Loucy (cell line): Measurements from ENCODE around the gene DNA2.
"Not testable (repeated sequence)": the region's sequence is repeated elsewhere in the genome, so short reads cannot be mapped to it uniquely, and the experiment has no call there.

Experiments
- H2AFZ ChIP-seq: fragments of 200-600 bp; sonication (generic); 2 replicates; pipeline ENCODE4 v1.6.0; 2016; ENCODE audit warnings: antibody characterized with exemption, mild to moderate bottlenecking, low read length, moderate library complexity
- H3F3A ChIP-seq: fragments of 200-600 bp; 2 replicates; pipeline ENCODE4 v1.6.0; 2016; ENCODE audit warnings: antibody characterized with exemption, low read depth, mild to moderate bottlenecking
- H3K27me3 ChIP-seq: fragments of 200-600 bp; sonication (generic); 2 replicates; pipeline ENCODE4 v1.6.1; 2014; ENCODE audit warnings: low read length, mild to moderate bottlenecking; ENCODE audit not compliant: insufficient read depth, poor library complexity, severe bottlenecking
- H3K36me3 ChIP-seq: fragments of 200-600 bp; sonication (generic); 2 replicates; pipeline ENCODE4 v1.6.1; 2016; ENCODE audit warnings: low read length; ENCODE audit not compliant: insufficient read depth
- H3K4me1 ChIP-seq: fragments of 200-600 bp; sonication (generic); 2 replicates; pipeline ENCODE4 v1.5.1; 2014; ENCODE audit warnings: low read length, mild to moderate bottlenecking; ENCODE audit not compliant: insufficient read depth, poor library complexity, severe bottlenecking
- H3K4me2 ChIP-seq: fragments of 200-600 bp; sonication (generic); 2 replicates; pipeline ENCODE4 v1.6.0; 2014; ENCODE audit warnings: antibody characterized with exemption, low read length, low read depth, mild to moderate bottlenecking; ENCODE audit not compliant: poor library complexity, severe bottlenecking
- H3K4me3 ChIP-seq: fragments of 200-600 bp; sonication (generic); 2 replicates; pipeline ENCODE4 v1.5.1; 2014; ENCODE audit warnings: low read length, mild to moderate bottlenecking, mixed read lengths; ENCODE audit not compliant: poor library complexity, severe bottlenecking
- H3K79me2 ChIP-seq: fragments of 200-600 bp; sonication (generic); 2 replicates; pipeline ENCODE4 v1.6.1; 2014; ENCODE audit warnings: low read length; ENCODE audit not compliant: insufficient read depth
- H3K9ac ChIP-seq: fragments of 200-600 bp; sonication (generic); 2 replicates; pipeline ENCODE4 v1.6.0; 2014; ENCODE audit warnings: mild to moderate bottlenecking, low read depth, low read length, moderate library complexity; ENCODE audit not compliant: poor library complexity, severe bottlenecking
- H3K9me2 ChIP-seq: fragments of 200-600 bp; sonication (generic); replicated peaks from 2 replicates; pipeline ENCODE4 v1.6.1; 2016; ENCODE audit warnings: low read depth, low read length, mixed read lengths
- H3K9me3 ChIP-seq: fragments of 200-600 bp; sonication (generic); 2 replicates; pipeline ENCODE4 v1.6.1; 2014; ENCODE audit warnings: mild to moderate bottlenecking, antibody characterized with exemption, low read length, low read depth; ENCODE audit not compliant: insufficient read depth
- H4K20me1 ChIP-seq: fragments of 200-600 bp; sonication (generic); 2 replicates; pipeline ENCODE4 v1.6.0; 2014; ENCODE audit warnings: antibody characterized with exemption, low read length, mild to moderate bottlenecking; ENCODE audit not compliant: insufficient read depth, poor library complexity, severe bottlenecking
- EZH2phosphoT487 ChIP-seq: fragments of 200-600 bp; IDR thresholded peaks from 2 replicates; pipeline ENCODE4 v1.6.1; 2018; ENCODE audit warnings: antibody characterized with exemption, mild to moderate bottlenecking, moderate library complexity, borderline replicate concordance
- TF ChIP-seq, protein P1 (sequence below): fragments of 200-600 bp; sonication (generic); conservative IDR thresholded peaks from 2 replicates; pipeline ENCODE4 v1.5.1; 2014; ENCODE audit warnings: mild to moderate bottlenecking, antibody characterized with exemption, low read length

The DNA2 gene

GRCh38 chr10:68463365-68464093, 8.2 kb downstream of the DNA2 start:
- Histone ChIP-seq H3K9me2 (no peaks in the 10 kb centered on the region), H3K79me2 (peaks cover 51% of the 10 kb centered on the region), H4K20me1 (peaks cover 9% of the 10 kb centered on the region), H3K4me1 (peaks cover 7% of the 10 kb centered on the region), H3K9me3 (no peaks in the 10 kb centered on the region), H3K9ac (no peak overlapping the region), H3K4me3 (no peak overlapping the region), H3K4me2 (no peak overlapping the region), H3K36me3 (peaks cover 63% of the 10 kb centered on the region; the same call in 1 of the 2 replicates), H3F3A (no peaks in the 10 kb centered on the region; the same call in 1 of the 2 replicates), H3K27me3 (no peaks in the 10 kb centered on the region), H2AFZ (no peak overlapping the region)
- TF ChIP-seq, protein P1, sequence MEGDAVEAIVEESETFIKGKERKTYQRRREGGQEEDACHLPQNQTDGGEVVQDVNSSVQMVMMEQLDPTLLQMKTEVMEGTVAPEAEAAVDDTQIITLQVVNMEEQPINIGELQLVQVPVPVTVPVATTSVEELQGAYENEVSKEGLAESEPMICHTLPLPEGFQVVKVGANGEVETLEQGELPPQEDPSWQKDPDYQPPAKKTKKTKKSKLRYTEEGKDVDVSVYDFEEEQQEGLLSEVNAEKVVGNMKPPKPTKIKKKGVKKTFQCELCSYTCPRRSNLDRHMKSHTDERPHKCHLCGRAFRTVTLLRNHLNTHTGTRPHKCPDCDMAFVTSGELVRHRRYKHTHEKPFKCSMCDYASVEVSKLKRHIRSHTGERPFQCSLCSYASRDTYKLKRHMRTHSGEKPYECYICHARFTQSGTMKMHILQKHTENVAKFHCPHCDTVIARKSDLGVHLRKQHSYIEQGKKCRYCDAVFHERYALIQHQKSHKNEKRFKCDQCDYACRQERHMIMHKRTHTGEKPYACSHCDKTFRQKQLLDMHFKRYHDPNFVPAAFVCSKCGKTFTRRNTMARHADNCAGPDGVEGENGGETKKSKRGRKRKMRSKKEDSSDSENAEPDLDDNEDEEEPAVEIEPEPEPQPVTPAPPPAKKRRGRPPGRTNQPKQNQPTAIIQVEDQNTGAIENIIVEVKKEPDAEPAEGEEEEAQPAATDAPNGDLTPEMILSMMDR = no peak
- TF ChIP-seq EZH2phosphoT487 = no peak

DNA sequence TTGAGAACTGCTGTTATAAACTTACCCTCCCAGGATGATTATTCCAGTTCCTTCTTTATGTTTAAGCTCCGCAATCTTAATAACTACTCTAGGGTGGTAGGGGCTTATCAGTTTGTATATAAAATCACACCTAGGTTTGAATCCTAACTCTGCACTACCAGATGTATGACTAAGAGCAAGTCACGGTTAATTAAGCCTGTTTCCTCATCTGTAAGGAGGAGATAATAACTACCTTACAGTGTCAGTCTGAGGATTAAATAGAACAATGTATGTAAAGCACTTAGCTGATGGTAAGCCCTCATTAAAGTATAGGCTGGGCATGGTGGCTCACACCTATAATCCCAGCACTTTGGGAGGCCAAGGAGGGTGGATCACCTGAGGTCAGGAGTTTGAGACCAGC, 9.2 kb downstream of the DNA2 start:
- Histone ChIP-seq H4K20me1 (no peaks in the 10 kb centered on the region), H3K79me2 (peaks cover 41% of the 10 kb centered on the region), H3K4me1 (no peaks in the 10 kb centered on the region), H2AFZ (no peak overlapping the region), H3K9ac (no peak overlapping the region), H3K36me3 (peaks cover 62% of the 10 kb centered on the region; the same call in 1 of the 2 replicates), H3K27me3 (no peaks in the 10 kb centered on the region), H3K4me2 (no peak overlapping the region), H3K9me3 (no peaks in the 10 kb centered on the region), H3K4me3 (no peak overlapping the region), H3F3A (no peaks in the 10 kb centered on the region; the same call in 1 of the 2 replicates), H3K9me2 (no peaks in the 10 kb centered on the region)
- TF ChIP-seq, protein P1 = no peak
- TF ChIP-seq EZH2phosphoT487 = no peak

DNA sequence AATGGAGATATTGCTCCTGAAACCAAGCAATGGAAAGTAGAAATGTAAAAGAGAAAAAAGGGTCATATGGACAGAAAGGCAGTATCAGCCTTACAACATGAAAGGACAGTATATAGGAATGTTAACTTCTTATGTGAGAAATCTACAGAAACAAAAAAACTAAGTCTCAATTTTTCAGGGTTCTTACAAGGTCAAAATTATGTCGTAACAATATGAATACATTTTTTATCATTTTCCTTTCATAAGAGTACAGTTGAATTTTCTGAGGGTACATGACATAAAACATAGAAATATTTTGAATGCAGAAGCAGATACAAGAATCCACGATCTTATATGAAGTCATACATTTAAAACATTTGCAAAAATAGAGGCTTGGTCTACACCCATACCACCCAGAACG, 10.7 kb downstream of the DNA2 start:
- no peaks in the 10 kb centered on the region for H3K27me3 ChIP-seq
- no peaks in the 10 kb centered on the region for H4K20me1 ChIP-seq
- H3K36me3 ChIP-seq = peaks cover 61% of the 10 kb centered on the region; the same call in 1 of the 2 replicates
- no peaks in the 10 kb centered on the region for H3K4me1 ChIP-seq
- H3F3A ChIP-seq = no peaks in the 10 kb centered on the region; the same call in 1 of the 2 replicates
- no peak overlapping the region for H3K4me2 ChIP-seq
- H3K4me3 ChIP-seq = no peak overlapping the region
- no peak overlapping the region for H2AFZ ChIP-seq
- no peaks in the 10 kb centered on the region for H3K9me3 ChIP-seq
- H3K9me2 ChIP-seq = no peaks in the 10 kb centered on the region
- TF ChIP-seq EZH2phosphoT487 = no peak
- TF ChIP-seq, protein P1 = no peak
- H3K9ac ChIP-seq = no peak overlapping the region
- peaks cover 39% of the 10 kb centered on the region for H3K79me2 ChIP-seq

- H3K4me1 ChIP-seq, H3K4me2 ChIP-seq, H3K4me3 ChIP-seq, H3K9ac ChIP-seq, H2AFZ ChIP-seq, H3K79me2 ChIP-seq, H3K27me3 ChIP-seq, H4K20me1 ChIP-seq, H3K9me3 ChIP-seq, H3F3A ChIP-seq, H3K9me2 ChIP-seq: not testable (repeated sequence)
- H3K36me3 ChIP-seq = peaks cover 66% of the 10 kb centered on the region
Observed at GRCh38 chr10:68449698-68450097, 22.1 kb downstream of the DNA2 start.
